ENCODE data around the gene HS6ST1. TPM values are rescaled to one million over a fixed set of nuclear protein-coding genes. Genes with fewer than 3 reads are reported as not detected.
"Not testable (repeated sequence)": the region's sequence is repeated elsewhere in the genome, so short reads cannot be mapped to it uniquely, and the experiment has no call there.

Gene HS6ST1
- total RNA-seq, 1 donor from 2014 or later, result 17.6 TPM

- no peak for DNase-seq (ENCODE audit: low spot score)
- no peaks in the 10 kb centered on the region for H3K36me3 Mint-ChIP-seq (ENCODE audit: low read depth)
- no peaks in the 10 kb centered on the region for H3K9me3 Mint-ChIP-seq
- H3K4me1 Mint-ChIP-seq (ENCODE audit: low read depth), result peaks cover 6% of the 10 kb centered on the region
- H3K27me3 Mint-ChIP-seq (ENCODE audit: low read depth), result peaks cover 10% of the 10 kb centered on the region
- intact Hi-C loops (cut with micrococcal nuclease), result loop anchor here (5.0 kb wide), 3 partner anchors 149 to 409 kb away; no protein-coding TSS in a partner anchor
- peak overlapping the region; percentile 49 for H3K4me3 Mint-ChIP-seq (ENCODE audit: low read depth)
- H3K27ac Mint-ChIP-seq, result no peak overlapping the region
These were observed 4.9 kb upstream of the HS6ST1 start for GRCh38 chr2:128323555-128323931.

- DNase-seq (ENCODE audit: low spot score), result no peak
- peaks cover 6% of the 10 kb centered on the region for H3K4me1 Mint-ChIP-seq (ENCODE audit: low read depth)
- peaks cover 10% of the 10 kb centered on the region for H3K27me3 Mint-ChIP-seq (ENCODE audit: low read depth)
- intact Hi-C loops (cut with micrococcal nuclease), result loop anchor here (5.0 kb wide), 3 partner anchors 149 to 409 kb away; no protein-coding TSS in a partner anchor
- no peaks in the 10 kb centered on the region for H3K9me3 Mint-ChIP-seq
- no peak overlapping the region for H3K27ac Mint-ChIP-seq
- no peaks in the 10 kb centered on the region for H3K36me3 Mint-ChIP-seq (ENCODE audit: low read depth)
- H3K4me3 Mint-ChIP-seq (ENCODE audit: low read depth), result peak overlapping the region; percentile 49
These were observed 4.3 kb upstream of the HS6ST1 start for GRCh38 chr2:128322715-128323554.

- peak; percentile 71 for DNase-seq (ENCODE audit: low spot score)
- peak overlapping the region; percentile 51 for H3K4me3 Mint-ChIP-seq (ENCODE audit: low read depth)
- intact Hi-C loops (cut with micrococcal nuclease), result loop anchor here (2.0 to 5.0 kb wide), 4 partner anchors 150 to 410 kb away; no protein-coding TSS in a partner anchor
- H3K27me3 Mint-ChIP-seq (ENCODE audit: low read depth), result peaks cover 12% of the 10 kb centered on the region
- H3K9me3 Mint-ChIP-seq, result no peaks in the 10 kb centered on the region
- no peak overlapping the region for H3K27ac Mint-ChIP-seq
- peaks cover 8% of the 10 kb centered on the region for H3K4me1 Mint-ChIP-seq (ENCODE audit: low read depth)
- H3K36me3 Mint-ChIP-seq (ENCODE audit: low read depth), result no peaks in the 10 kb centered on the region
These were observed 3.4 kb upstream of the HS6ST1 start for GRCh38 chr2:128321784-128322714.

- Mint-ChIP-seq H3K9me3 (no peaks in the 10 kb centered on the region), H3K27me3 (ENCODE audit: low read depth) (peaks cover 12% of the 10 kb centered on the region), H3K4me3 (ENCODE audit: low read depth) (peak overlapping the region; percentile 71), H3K4me1 (ENCODE audit: low read depth) (peaks cover 14% of the 10 kb centered on the region), H3K36me3 (ENCODE audit: low read depth) (no peaks in the 10 kb centered on the region), H3K27ac (peak overlapping the region; percentile 76)
- intact Hi-C loops (cut with micrococcal nuclease), result loop anchor here (2.0 to 5.0 kb wide), 4 partner anchors 151 to 411 kb away; no protein-coding TSS in a partner anchor
- no peak for DNase-seq (ENCODE audit: low spot score)
These were observed 2.5 kb upstream of the HS6ST1 start for GRCh38 chr2:128320906-128321771.

GRCh38 chr2:128320192-128320905, 1.7 kb upstream of the HS6ST1 start:
- Mint-ChIP-seq H3K9me3 (no peaks in the 10 kb centered on the region), H3K36me3 (ENCODE audit: low read depth) (peaks cover 3% of the 10 kb centered on the region), H3K4me1 (ENCODE audit: low read depth) (peaks cover 16% of the 10 kb centered on the region), H3K4me3 (ENCODE audit: low read depth) (peak overlapping the region; percentile 30), H3K27me3 (ENCODE audit: low read depth) (peaks cover 12% of the 10 kb centered on the region), H3K27ac (no peak overlapping the region)
- DNase-seq (ENCODE audit: low spot score), result no peak
- intact Hi-C loops (cut with micrococcal nuclease), result loop anchor here (2.0 to 5.0 kb wide), 4 partner anchors 152 to 412 kb away; no protein-coding TSS in a partner anchor

- no peak for DNase-seq (ENCODE audit: low spot score)
- Mint-ChIP-seq H3K4me1 (ENCODE audit: low read depth) (peaks cover 20% of the 10 kb centered on the region), H3K4me3 (ENCODE audit: low read depth) (no peak overlapping the region), H3K9me3 (no peaks in the 10 kb centered on the region), H3K27ac (no peak overlapping the region), H3K36me3 (ENCODE audit: low read depth) (peaks cover 10% of the 10 kb centered on the region), H3K27me3 (ENCODE audit: low read depth) (peaks cover 12% of the 10 kb centered on the region)
- intact Hi-C loops (cut with micrococcal nuclease), result loop anchor here (2.0 to 5.0 kb wide), 5 partner anchors 87 to 413 kb away; no protein-coding TSS in a partner anchor
These were observed 1.0 kb upstream of the HS6ST1 start for GRCh38 chr2:128319631-128320191.

GRCh38 chr2:128318245-128318644, 423 bp downstream of the HS6ST1 start:
- not testable (repeated sequence) for H3K4me3 Mint-ChIP-seq (ENCODE audit: low read depth); H3K27ac Mint-ChIP-seq; H3K9me3 Mint-ChIP-seq
- intact Hi-C loops (cut with micrococcal nuclease), result loop anchor here (5.0 kb wide), 1 partner anchor 86 kb away; no protein-coding TSS in a partner anchor
- H3K27me3 Mint-ChIP-seq (ENCODE audit: low read depth), result peaks cover 12% of the 10 kb centered on the region
- peaks cover 13% of the 10 kb centered on the region for H3K36me3 Mint-ChIP-seq (ENCODE audit: low read depth)
- peak; percentile 20 for DNase-seq (ENCODE audit: low spot score)
- H3K4me1 Mint-ChIP-seq (ENCODE audit: low read depth), result peaks cover 27% of the 10 kb centered on the region

- not testable (repeated sequence) for H3K9me3 Mint-ChIP-seq; DNase-seq (ENCODE audit: low spot score); H3K27ac Mint-ChIP-seq
- Mint-ChIP-seq H3K4me3 (ENCODE audit: low read depth) (peak overlapping the region; percentile 87), H3K27me3 (ENCODE audit: low read depth) (peaks cover 12% of the 10 kb centered on the region), H3K36me3 (ENCODE audit: low read depth) (peaks cover 13% of the 10 kb centered on the region), H3K4me1 (ENCODE audit: low read depth) (peaks cover 31% of the 10 kb centered on the region)
- intact Hi-C loops (cut with micrococcal nuclease), result loop anchor here (5.0 kb wide), 1 partner anchor 86 kb away; no protein-coding TSS in a partner anchor
These were observed 806 bp downstream of the HS6ST1 start for GRCh38 chr2:128317899-128318225.

GRCh38 chr2:128317181-128317898, 1.3 kb downstream of the HS6ST1 start:
- Mint-ChIP-seq H3K4me1 (ENCODE audit: low read depth) (peaks cover 31% of the 10 kb centered on the region), H3K9me3 (no peaks in the 10 kb centered on the region), H3K4me3 (ENCODE audit: low read depth) (peak overlapping the region; percentile 87), H3K27ac (no peak overlapping the region), H3K36me3 (ENCODE audit: low read depth) (peaks cover 13% of the 10 kb centered on the region), H3K27me3 (ENCODE audit: low read depth) (peaks cover 12% of the 10 kb centered on the region)
- DNase-seq (ENCODE audit: low spot score), result peak; percentile 18
- intact Hi-C loops (cut with micrococcal nuclease), result loop anchor here (5.0 kb wide), 1 partner anchor 85 kb away; no protein-coding TSS in a partner anchor

GRCh38 chr2:128316777-128317180, 1.9 kb downstream of the HS6ST1 start:
- Mint-ChIP-seq H3K36me3 (ENCODE audit: low read depth) (peaks cover 13% of the 10 kb centered on the region), H3K4me3 (ENCODE audit: low read depth) (peak overlapping the region; percentile 87), H3K4me1 (ENCODE audit: low read depth) (peaks cover 31% of the 10 kb centered on the region), H3K27me3 (ENCODE audit: low read depth) (peaks cover 12% of the 10 kb centered on the region), H3K27ac (no peak overlapping the region), H3K9me3 (no peaks in the 10 kb centered on the region)
- DNase-seq (ENCODE audit: low spot score), result no peak
- intact Hi-C loops (cut with micrococcal nuclease), result loop anchor here (5.0 kb wide), 1 partner anchor 84 kb away; no protein-coding TSS in a partner anchor
